Measurements from ENCODE around the gene CACNB1. TPM values are rescaled to one million over a fixed set of nuclear protein-coding genes. Genes with fewer than 3 reads are reported as not detected.

Gene CACNB1
- total and polyA plus RNA-seq, 2 of the 13 experiments (the other 11 are each of a cell fraction or from before 2014, with no cell fraction given), result 0.75 to 1.5 TPM

- TF ChIP-seq SMAD1 (CRISPR knock-in tag; IDR thresholded peaks at IDR 0.05; ENCODE audit: borderline replicate concordance, low read depth), result no peak
- TF ChIP-seq SKI (IDR thresholded peaks at IDR 0.05; ENCODE audit: partially characterized antibody), result no peak
- no peak for TF ChIP-seq ZNF615 (CRISPR knock-in tag; IDR thresholded peaks at IDR 0.05; ENCODE audit: borderline replicate concordance)
- TF ChIP-seq EEA1 (CRISPR knock-in tag; IDR thresholded peaks at IDR 0.05; ENCODE audit: borderline replicate concordance), result peak; percentile 75; the same call in 1 of the 2 replicates
- no peak for TF ChIP-seq HNF4A (CRISPR knock-in tag; IDR thresholded peaks at IDR 0.05)
- TF ChIP-seq RFX1 (IDR thresholded peaks at IDR 0.05), result no peak
- TF ChIP-seq ZFYVE20 (CRISPR knock-in tag; IDR thresholded peaks at IDR 0.05; ENCODE audit: borderline replicate concordance, low read depth), result peak; percentile 75; the same call in 1 of the 2 replicates
- TF ChIP-seq ZNF20 (CRISPR knock-in tag; IDR thresholded peaks at IDR 0.05), result peak; percentile 87; the same call in 1 of the 2 replicates
- TF ChIP-seq ZNF367 (CRISPR knock-in tag; IDR thresholded peaks at IDR 0.05; ENCODE audit: borderline replicate concordance), result no peak
- no peak for TF ChIP-seq CHD2 (IDR thresholded peaks at IDR 0.05; ENCODE audit: low read depth, low read length)
- peak; percentile 82; the same call in 1 of the 2 replicates for TF ChIP-seq ZNF333 (CRISPR knock-in tag; IDR thresholded peaks at IDR 0.05; ENCODE audit: borderline replicate concordance)
- TF ChIP-seq SNRNP70 (IDR thresholded peaks at IDR 0.05; ENCODE audit: low read depth, low read length), result no peak
- TF ChIP-seq STAG1 (CRISPR knock-in tag; IDR thresholded peaks at IDR 0.05), result no peak
- no peak for TF ChIP-seq RBM22 (optimal IDR thresholded peaks at IDR 0.05; ENCODE audit: low read length)
- peak; percentile 66; the same call in 1 of the 2 replicates for TF ChIP-seq TEAD2 (CRISPR knock-in tag; IDR thresholded peaks at IDR 0.05)
- no peak for TF ChIP-seq PRPF4 (IDR thresholded peaks at IDR 0.05; ENCODE audit: low read depth, low read length, poor library complexity, severe bottlenecking)
- peak; percentile 22; the same call in 1 of the 2 replicates for TF ChIP-seq ZNF577 (CRISPR knock-in tag; IDR thresholded peaks at IDR 0.05; ENCODE audit: borderline replicate concordance, low read depth)
- TF ChIP-seq FOXM1 (CRISPR knock-in tag; IDR thresholded peaks at IDR 0.05), result 0 out of 2 replicates have a peak, but pooled peaks have one; percentile 23
- no peak; the same call in 1 of the 2 replicates for TF ChIP-seq CERS6 (CRISPR knock-in tag; IDR thresholded peaks at IDR 0.05)
- TF ChIP-seq NFE2 (CRISPR knock-in tag; IDR thresholded peaks at IDR 0.05), result 0 out of 2 replicates have a peak, but pooled peaks have one; percentile 13
- peak; percentile 94 for TF ChIP-seq ZNF891 (CRISPR knock-in tag; IDR thresholded peaks at IDR 0.05)
- peak; percentile 40; the same call in 1 of the 2 replicates for TF ChIP-seq KDM4B (CRISPR knock-in tag; IDR thresholded peaks at IDR 0.05)
- TF ChIP-seq ZNF383 (CRISPR knock-in tag; IDR thresholded peaks at IDR 0.05; ENCODE audit: borderline replicate concordance), result no peak
- no peak for TF ChIP-seq ATF1 (CRISPR knock-in tag; IDR thresholded peaks at IDR 0.05)
- no peak for TF ChIP-seq NR2F1 (CRISPR knock-in tag; IDR thresholded peaks at IDR 0.05)
- no peak for TF ChIP-seq ZNF3 (CRISPR knock-in tag; IDR thresholded peaks at IDR 0.05)
- peak; percentile 14; the same call in 1 of the 2 replicates for TF ChIP-seq ZNF180 (CRISPR knock-in tag; IDR thresholded peaks at IDR 0.05; ENCODE audit: borderline replicate concordance, low read depth)
- no peak for TF ChIP-seq ZFP36 (IDR thresholded peaks at IDR 0.05; ENCODE audit: borderline replicate concordance, low read depth, low read length, partially characterized antibody)
- peak; percentile 86; the same call in 1 of the 2 replicates for TF ChIP-seq ZNF691 (CRISPR knock-in tag; IDR thresholded peaks at IDR 0.05; ENCODE audit: borderline replicate concordance, low read depth)
- TF ChIP-seq ZNF121 (CRISPR knock-in tag; IDR thresholded peaks at IDR 0.05), result no peak
- TF ChIP-seq WIZ (CRISPR knock-in tag; IDR thresholded peaks at IDR 0.05), result no peak
These were observed 2.8 kb upstream of the CACNB1 start, which contains the start of gene RPL19 (continued) for GRCh38 chr17:39200070-39200879.
